HG02623 (cell line): ENCODE results near the gene SLC2A10.

Experiments used
- ATAC-seq: cut with Tn5 transposase; IDR thresholded peaks from one replicate; pipeline ENCODE4 v1.9.1; 2021; ENCODE audit warnings: moderate library complexity; ENCODE audit not compliant: unreplicated experiment

The SLC2A10 gene

GRCh38 chr20:46701986-46702385, 7.5 kb upstream of the SLC2A10 start:
- ATAC-seq = no peak

- no peak for ATAC-seq
These were observed 6.8 kb upstream of the SLC2A10 start for GRCh38 chr20:46702447-46703203.

GRCh38 chr20:46703435-46703834, 6.0 kb upstream of the SLC2A10 start:
- ATAC-seq = no peak

- ATAC-seq = no peak
These were observed 4.6 kb upstream of the SLC2A10 start for GRCh38 chr20:46704714-46705377.

- ATAC-seq = no peak
These were observed 4.1 kb upstream of the SLC2A10 start for GRCh38 chr20:46705378-46705729.

GRCh38 chr20:46706242-46706641, 3.2 kb upstream of the SLC2A10 start:
- ATAC-seq = no peak

GRCh38 chr20:46708172-46708860, 1.1 kb upstream of the SLC2A10 start:
- ATAC-seq = no peak

- no peak for ATAC-seq
These were observed 392 bp upstream of the SLC2A10 start for GRCh38 chr20:46709055-46709458.

GRCh38 chr20:46710153-46710913, 884 bp downstream of the SLC2A10 start:
- ATAC-seq = no peak

- ATAC-seq = no peak
These were observed 2.7 kb downstream of the SLC2A10 start for GRCh38 chr20:46712056-46712636.

- ATAC-seq = no peak
These were observed 4.7 kb downstream of the SLC2A10 start for GRCh38 chr20:46713957-46714834.

- no peak for ATAC-seq
These were observed 5.9 kb downstream of the SLC2A10 start for GRCh38 chr20:46715292-46715756.

- no peak for ATAC-seq
These were observed 8.5 kb downstream of the SLC2A10 start for GRCh38 chr20:46717818-46718541.

GRCh38 chr20:46720019-46720418, 10.6 kb downstream of the SLC2A10 start:
- ATAC-seq = no peak

GRCh38 chr20:46720776-46721425, 11.5 kb downstream of the SLC2A10 start:
- ATAC-seq = no peak

- no peak for ATAC-seq
These were observed 12.0 kb downstream of the SLC2A10 start for GRCh38 chr20:46721476-46721875.

- ATAC-seq = no peak
These were observed 13.0 kb downstream of the SLC2A10 start for GRCh38 chr20:46722450-46722849.

GRCh38 chr20:46723039-46723438, 13.6 kb downstream of the SLC2A10 start:
- no peak for ATAC-seq
